ENCODE results near the gene RAB44. TPM values are rescaled to one million over a fixed set of nuclear protein-coding genes. Genes with fewer than 3 reads are reported as not detected.

Gene RAB44
- total and polyA plus RNA-seq, 2 of the 13 experiments (the other 11 are each of a cell fraction or from before 2014, with no cell fraction given), result not detected

- TF ChIP-seq, protein P1, sequence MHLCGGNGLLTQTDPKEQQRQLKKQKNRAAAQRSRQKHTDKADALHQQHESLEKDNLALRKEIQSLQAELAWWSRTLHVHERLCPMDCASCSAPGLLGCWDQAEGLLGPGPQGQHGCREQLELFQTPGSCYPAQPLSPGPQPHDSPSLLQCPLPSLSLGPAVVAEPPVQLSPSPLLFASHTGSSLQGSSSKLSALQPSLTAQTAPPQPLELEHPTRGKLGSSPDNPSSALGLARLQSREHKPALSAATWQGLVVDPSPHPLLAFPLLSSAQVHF (CRISPR knock-in tag; IDR thresholded peaks at IDR 0.05), result 0 out of 2 replicates have a peak, but pooled peaks have one; percentile 15
- no peak for TF ChIP-seq LCORL (IDR thresholded peaks at IDR 0.05)
- TF ChIP-seq LCORL (CRISPR knock-in tag; IDR thresholded peaks at IDR 0.05), result peak; percentile 93
- TF ChIP-seq RCOR2 (CRISPR knock-in tag; IDR thresholded peaks at IDR 0.05), result peak; percentile 95
- TF ChIP-seq ZNF446 (CRISPR knock-in tag; IDR thresholded peaks at IDR 0.05), result no peak
- TF ChIP-seq SATB2 (CRISPR knock-in tag; IDR thresholded peaks at IDR 0.05), result 0 out of 2 replicates have a peak, but pooled peaks have one; percentile 38
- TF ChIP-seq, protein P2, sequence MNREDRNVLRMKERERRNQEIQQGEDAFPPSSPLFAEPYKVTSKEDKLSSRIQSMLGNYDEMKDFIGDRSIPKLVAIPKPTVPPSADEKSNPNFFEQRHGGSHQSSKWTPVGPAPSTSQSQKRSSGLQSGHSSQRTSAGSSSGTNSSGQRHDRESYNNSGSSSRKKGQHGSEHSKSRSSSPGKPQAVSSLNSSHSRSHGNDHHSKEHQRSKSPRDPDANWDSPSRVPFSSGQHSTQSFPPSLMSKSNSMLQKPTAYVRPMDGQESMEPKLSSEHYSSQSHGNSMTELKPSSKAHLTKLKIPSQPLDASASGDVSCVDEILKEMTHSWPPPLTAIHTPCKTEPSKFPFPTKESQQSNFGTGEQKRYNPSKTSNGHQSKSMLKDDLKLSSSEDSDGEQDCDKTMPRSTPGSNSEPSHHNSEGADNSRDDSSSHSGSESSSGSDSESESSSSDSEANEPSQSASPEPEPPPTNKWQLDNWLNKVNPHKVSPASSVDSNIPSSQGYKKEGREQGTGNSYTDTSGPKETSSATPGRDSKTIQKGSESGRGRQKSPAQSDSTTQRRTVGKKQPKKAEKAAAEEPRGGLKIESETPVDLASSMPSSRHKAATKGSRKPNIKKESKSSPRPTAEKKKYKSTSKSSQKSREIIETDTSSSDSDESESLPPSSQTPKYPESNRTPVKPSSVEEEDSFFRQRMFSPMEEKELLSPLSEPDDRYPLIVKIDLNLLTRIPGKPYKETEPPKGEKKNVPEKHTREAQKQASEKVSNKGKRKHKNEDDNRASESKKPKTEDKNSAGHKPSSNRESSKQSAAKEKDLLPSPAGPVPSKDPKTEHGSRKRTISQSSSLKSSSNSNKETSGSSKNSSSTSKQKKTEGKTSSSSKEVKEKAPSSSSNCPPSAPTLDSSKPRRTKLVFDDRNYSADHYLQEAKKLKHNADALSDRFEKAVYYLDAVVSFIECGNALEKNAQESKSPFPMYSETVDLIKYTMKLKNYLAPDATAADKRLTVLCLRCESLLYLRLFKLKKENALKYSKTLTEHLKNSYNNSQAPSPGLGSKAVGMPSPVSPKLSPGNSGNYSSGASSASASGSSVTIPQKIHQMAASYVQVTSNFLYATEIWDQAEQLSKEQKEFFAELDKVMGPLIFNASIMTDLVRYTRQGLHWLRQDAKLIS (CRISPR knock-in tag; IDR thresholded peaks at IDR 0.05), result peak; percentile 64; the same call in 1 of the 2 replicates
- TF ChIP-seq ZNF720 (CRISPR knock-in tag; IDR thresholded peaks at IDR 0.05), result no peak
- TF ChIP-seq, protein P3, sequence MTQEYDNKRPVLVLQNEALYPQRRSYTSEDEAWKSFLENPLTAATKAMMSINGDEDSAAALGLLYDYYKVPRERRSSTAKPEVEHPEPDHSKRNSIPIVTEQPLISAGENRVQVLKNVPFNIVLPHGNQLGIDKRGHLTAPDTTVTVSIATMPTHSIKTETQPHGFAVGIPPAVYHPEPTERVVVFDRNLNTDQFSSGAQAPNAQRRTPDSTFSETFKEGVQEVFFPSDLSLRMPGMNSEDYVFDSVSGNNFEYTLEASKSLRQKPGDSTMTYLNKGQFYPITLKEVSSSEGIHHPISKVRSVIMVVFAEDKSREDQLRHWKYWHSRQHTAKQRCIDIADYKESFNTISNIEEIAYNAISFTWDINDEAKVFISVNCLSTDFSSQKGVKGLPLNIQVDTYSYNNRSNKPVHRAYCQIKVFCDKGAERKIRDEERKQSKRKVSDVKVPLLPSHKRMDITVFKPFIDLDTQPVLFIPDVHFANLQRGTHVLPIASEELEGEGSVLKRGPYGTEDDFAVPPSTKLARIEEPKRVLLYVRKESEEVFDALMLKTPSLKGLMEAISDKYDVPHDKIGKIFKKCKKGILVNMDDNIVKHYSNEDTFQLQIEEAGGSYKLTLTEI (CRISPR knock-in tag; conservative IDR thresholded peaks at IDR 0.05), result no peak
- peak; percentile 98 for TF ChIP-seq SALL1 (CRISPR knock-in tag; IDR thresholded peaks at IDR 0.05)
- 0 out of 2 replicates have a peak, but pooled peaks have one; percentile 32 for TF ChIP-seq ZNF431 (CRISPR knock-in tag; IDR thresholded peaks at IDR 0.05; ENCODE audit: borderline replicate concordance, low read depth)
- peak; percentile 51; the same call in 1 of the 2 replicates for TF ChIP-seq NR2C2 (CRISPR knock-in tag; IDR thresholded peaks at IDR 0.05; ENCODE audit: borderline replicate concordance)
- no peak for TF ChIP-seq TMF1 (CRISPR knock-in tag; IDR thresholded peaks at IDR 0.05; ENCODE audit: low read depth)
- no peak for TF ChIP-seq ZBTB44 (CRISPR knock-in tag; IDR thresholded peaks at IDR 0.05)
- TF ChIP-seq ZBTB7B (CRISPR knock-in tag; IDR thresholded peaks at IDR 0.05), result peak; percentile 93
- TF ChIP-seq ZNF451 (CRISPR knock-in tag; IDR thresholded peaks at IDR 0.05), result peak; percentile 66; the same call in 1 of the 2 replicates
These were observed 30.6 kb upstream of the RAB44 start (continued) for GRCh38 chr6:36666826-36667591.
